ENCODE results near the gene CLEC4M. TPM values are rescaled to one million over a fixed set of nuclear protein-coding genes. Genes with fewer than 3 reads are reported as not detected.

CLEC4M gene
- not detected in 2 replicates for total RNA-seq

GRCh38 chr19:7762719-7763293 is at the start of gene CLEC4M:
Gene CLEC4M, plus strand, starts transcription at chr19:7763243. Its CDS starts 24 bp downstream, at chr19:7763267.

GRCh38 chr19:7732045-7732444 is 31.0 kb upstream of the CLEC4M start, which contains the start of gene CLEC4G:
Gene CLEC4G, minus strand, starts transcription at chr19:7732110. Its CDS starts 8 bp downstream, at chr19:7732102.

GRCh38 chr19:7746903-7747884 is 15.8 kb upstream of the CLEC4M start, which contains the start of gene CD209:
Gene CD209, minus strand, starts transcription at chr19:7747534. Its CDS starts 23 bp downstream, at chr19:7747511.

Other genes with a start within 250 kb of the CLEC4M start
- 48.2 and 95.7 TPM in 2 replicates for gene ZNF358, start 247.1 kb upstream of the CLEC4M start, total RNA-seq
- 7.9 and 12.4 TPM in 2 replicates for gene MCOLN1, start 240.6 kb upstream of the CLEC4M start, total RNA-seq
- gene PNPLA6, start 227.5 kb upstream of the CLEC4M start, total RNA-seq: 119 and 204 TPM in 2 replicates
- gene CAMSAP3, start 167.4 kb upstream of the CLEC4M start, total RNA-seq: 2.3 and 3.8 TPM in 2 replicates
- 43.3 and 61.1 TPM in 2 replicates for gene XAB2, start 133.7 kb upstream of the CLEC4M start, total RNA-seq
- gene PET100, start 133.4 kb upstream of the CLEC4M start, total RNA-seq: 14.0 and 27.0 TPM in 2 replicates
- 1.4 TPM in 1 of 2 replicates, not detected in the other for gene PCP2, start 129.5 kb upstream of the CLEC4M start, total RNA-seq
- gene STXBP2, start 126.1 kb upstream of the CLEC4M start, total RNA-seq: 37.0 and 76.3 TPM in 2 replicates
- gene RETN, start 94.2 kb upstream of the CLEC4M start, total RNA-seq: not detected in 2 replicates
- gene MCEMP1, start 86.2 kb upstream of the CLEC4M start, total RNA-seq: not detected in 2 replicates
- 114 and 143 TPM in 2 replicates for gene TRAPPC5, start 82.4 kb upstream of the CLEC4M start, total RNA-seq
- gene FCER2, start 61.1 kb upstream of the CLEC4M start, total RNA-seq: not detected in 2 replicates
- gene CLEC4G, start 31.1 kb upstream of the CLEC4M start, total RNA-seq: not detected in 2 replicates
- gene CD209, start 15.7 kb upstream of the CLEC4M start, total RNA-seq: not detected in 2 replicates
- gene EVI5L, start 67.0 kb downstream of the CLEC4M start, total RNA-seq: 10.4 and 17.5 TPM in 2 replicates
- gene PRR36, start 111.1 kb downstream of the CLEC4M start, total RNA-seq: 0.65 and 1.0 TPM in 2 replicates
- 12.9 and 24.2 TPM in 2 replicates for gene LRRC8E, start 125.3 kb downstream of the CLEC4M start, total RNA-seq
- gene MAP2K7, start 140.6 kb downstream of the CLEC4M start, total RNA-seq: 11.7 and 17.7 TPM in 2 replicates
- 1.8 and 4.4 TPM in 2 replicates for gene TGFBR3L, start 151.6 kb downstream of the CLEC4M start, total RNA-seq
- gene SNAPC2, start 157.1 kb downstream of the CLEC4M start, total RNA-seq: 24.3 and 38.7 TPM in 2 replicates
- gene CTXN1, start 162.9 kb downstream of the CLEC4M start, total RNA-seq: 11.9 and 35.4 TPM in 2 replicates
- gene TIMM44, start 180.4 kb downstream of the CLEC4M start, total RNA-seq: 55.8 and 76.6 TPM in 2 replicates
- gene ELAVL1, start 242.4 kb downstream of the CLEC4M start, total RNA-seq: 44.1 and 69.1 TPM in 2 replicates

All from mesangial cell (primary cell).